ENCODE data around the gene PDZK1IP1.

DNA sequence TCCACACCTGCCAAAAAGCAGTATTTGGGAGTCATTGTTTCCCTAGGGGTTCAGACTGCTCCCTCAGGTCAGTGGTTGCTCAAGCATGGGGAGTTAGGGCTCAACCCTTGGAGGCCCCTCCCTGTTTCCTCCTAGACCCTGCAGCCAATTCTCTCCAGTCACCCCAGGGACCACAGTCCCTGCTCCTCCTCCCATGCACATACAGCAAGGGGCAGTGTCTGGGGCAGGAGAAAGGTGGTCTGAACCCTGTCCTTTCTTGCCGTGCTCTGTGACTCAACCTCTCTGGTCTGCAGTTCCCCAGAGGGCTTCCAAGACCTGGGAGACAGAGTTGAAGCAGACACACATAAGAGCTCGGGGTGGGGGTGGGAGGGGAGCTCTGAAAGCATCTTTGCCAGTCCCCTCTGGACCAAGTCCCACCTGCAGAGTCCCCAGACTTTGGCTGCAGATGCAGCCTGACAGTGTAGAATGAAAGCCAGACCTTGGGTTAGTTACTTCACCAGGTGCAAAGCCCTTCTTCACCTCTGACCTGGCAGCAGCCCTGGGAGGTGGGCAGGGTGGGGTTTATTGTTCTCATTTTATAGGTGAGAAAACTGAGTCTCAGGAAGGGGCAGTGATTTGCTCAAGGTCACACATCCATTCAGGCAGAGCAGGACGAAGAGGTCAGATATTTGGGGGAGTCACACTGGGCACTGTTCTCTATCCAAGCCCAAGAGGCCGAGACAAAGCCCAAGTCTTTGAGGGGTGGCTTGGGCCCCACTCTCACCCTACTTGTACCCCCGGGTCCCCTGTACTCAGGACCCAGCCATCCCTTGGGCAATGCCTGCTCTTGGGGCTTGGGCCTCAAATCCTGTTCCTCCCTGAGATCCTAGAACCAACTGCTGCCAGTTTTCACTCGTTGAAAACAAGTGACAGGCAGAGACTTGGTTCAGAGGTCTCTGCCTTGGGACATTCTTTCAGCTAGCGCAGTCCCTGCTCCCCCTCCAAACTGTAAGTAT, 748 bp downstream of the PDZK1IP1 start:
- TF ChIP-seq, protein P1, sequence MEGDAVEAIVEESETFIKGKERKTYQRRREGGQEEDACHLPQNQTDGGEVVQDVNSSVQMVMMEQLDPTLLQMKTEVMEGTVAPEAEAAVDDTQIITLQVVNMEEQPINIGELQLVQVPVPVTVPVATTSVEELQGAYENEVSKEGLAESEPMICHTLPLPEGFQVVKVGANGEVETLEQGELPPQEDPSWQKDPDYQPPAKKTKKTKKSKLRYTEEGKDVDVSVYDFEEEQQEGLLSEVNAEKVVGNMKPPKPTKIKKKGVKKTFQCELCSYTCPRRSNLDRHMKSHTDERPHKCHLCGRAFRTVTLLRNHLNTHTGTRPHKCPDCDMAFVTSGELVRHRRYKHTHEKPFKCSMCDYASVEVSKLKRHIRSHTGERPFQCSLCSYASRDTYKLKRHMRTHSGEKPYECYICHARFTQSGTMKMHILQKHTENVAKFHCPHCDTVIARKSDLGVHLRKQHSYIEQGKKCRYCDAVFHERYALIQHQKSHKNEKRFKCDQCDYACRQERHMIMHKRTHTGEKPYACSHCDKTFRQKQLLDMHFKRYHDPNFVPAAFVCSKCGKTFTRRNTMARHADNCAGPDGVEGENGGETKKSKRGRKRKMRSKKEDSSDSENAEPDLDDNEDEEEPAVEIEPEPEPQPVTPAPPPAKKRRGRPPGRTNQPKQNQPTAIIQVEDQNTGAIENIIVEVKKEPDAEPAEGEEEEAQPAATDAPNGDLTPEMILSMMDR (IDR thresholded peaks at IDR 0.05), result no peak
- TF ChIP-seq POLR2A (IDR thresholded peaks at IDR 0.05) (no peak), EP300 (IDR thresholded peaks at IDR 0.05) (no peak)

All from gastroesophageal sphincter (tissue), 3 donors.